NCI-H1092 (cell line): ENCODE results near the gene CRTC3.
A peak's percentile ranks its signal among the peaks of the same experiment; 100 is the strongest.
"Not testable (repeated sequence)": the region's sequence is repeated elsewhere in the genome, so short reads cannot be mapped to it uniquely, and the experiment has no call there.

Experiments
- DNase-seq: peaks from one replicate; lab custom pipeline; 2025; lab: John Stamatoyannopoulos, UW

CRTC3 gene

GRCh38 chr15:90529371-90530249 lies at the start of gene CRTC3:
TSS of gene CRTC3 (plus strand) at chr15:90529923. CDS start at chr15:90530072, 149 bp downstream.
- no peak for DNase-seq

- DNase-seq, result no peak
These were observed 48.7 kb upstream of the CRTC3 start for GRCh38 chr15:90481023-90481422.

- DNase-seq, result peak; percentile 22
These were observed 47.4 kb upstream of the CRTC3 start for GRCh38 chr15:90482124-90483011.

DNA sequence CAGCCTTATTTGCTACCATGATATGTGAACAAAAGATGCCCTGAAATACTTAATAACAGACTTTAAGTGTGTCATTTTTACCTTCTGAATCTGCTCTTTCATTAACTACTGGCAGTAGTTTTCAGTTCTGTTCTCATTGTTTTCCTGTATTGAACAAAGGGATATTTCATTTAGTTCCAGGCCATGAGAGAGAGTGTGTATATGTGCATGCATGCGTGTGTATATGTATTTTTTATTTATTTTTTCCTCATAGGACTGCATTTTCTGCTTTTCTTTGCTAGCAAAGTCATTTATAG lies 46.8 kb upstream of the CRTC3 start:
- no peak for DNase-seq

- no peak for DNase-seq
These were observed 46.1 kb upstream of the CRTC3 start for GRCh38 chr15:90483637-90484036.

DNA sequence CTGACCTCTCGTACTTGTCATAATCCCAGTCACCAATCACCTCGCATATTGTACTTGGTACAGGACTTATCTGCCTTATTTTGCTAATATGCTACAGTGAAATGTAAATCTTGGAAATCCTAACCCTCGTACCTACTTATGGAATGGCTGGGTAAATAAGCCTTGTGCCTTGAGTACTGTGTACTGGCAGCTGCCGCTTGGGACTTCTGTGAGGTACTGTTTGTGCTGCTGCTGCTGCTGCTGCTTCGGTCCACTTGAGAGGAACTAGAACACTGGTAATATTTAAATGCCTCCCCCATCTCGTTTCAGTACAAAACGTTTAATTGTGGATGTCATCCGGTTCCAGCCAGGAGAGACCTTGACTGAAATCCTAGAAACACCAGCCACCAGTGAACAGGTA lies 42.5 kb upstream of the CRTC3 start:
- no peak for DNase-seq

GRCh38 chr15:90489514-90489913 lies 40.2 kb upstream of the CRTC3 start:
- no peak for DNase-seq

DNA sequence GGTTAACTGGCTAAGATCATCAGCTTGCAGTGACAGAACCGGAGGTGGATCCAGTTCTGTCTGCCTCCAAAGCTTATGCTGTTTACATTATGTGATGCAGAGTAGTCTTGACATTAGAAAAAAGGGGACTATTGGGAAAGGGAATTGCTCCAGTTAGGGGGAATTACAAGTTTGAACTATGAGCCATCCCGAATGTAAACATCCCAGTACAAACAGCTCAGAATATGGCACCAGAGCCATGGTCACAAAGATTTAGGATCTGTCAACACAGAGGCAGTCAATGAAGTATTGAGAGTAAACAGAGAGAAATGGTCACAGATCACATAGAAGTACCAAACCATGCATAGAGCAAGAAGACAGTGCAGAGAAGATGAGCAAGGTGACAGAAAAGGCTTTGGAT lies 39.8 kb upstream of the CRTC3 start:
- DNase-seq, result no peak

DNA sequence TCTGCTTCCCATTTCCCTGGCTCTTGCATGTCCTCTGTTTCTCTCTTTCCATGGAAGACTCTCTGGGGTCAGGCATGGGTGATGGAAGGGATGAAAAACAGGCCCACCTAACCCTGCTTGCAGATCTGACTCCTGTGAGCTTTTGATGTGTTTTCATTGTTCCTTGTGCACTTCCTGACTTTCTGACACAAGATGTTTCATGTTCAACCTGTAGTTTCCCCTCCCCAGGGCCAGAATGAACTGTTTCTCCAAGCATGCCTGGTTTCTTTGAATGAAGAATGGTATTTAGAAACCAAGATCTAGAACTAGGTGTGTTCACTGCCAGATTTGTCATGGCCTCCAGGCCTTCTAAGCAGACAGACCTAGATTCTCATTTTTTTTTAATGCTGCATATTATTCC lies 36.1 kb upstream of the CRTC3 start:
- no peak for DNase-seq

GRCh38 chr15:90495067-90495466 lies 34.7 kb upstream of the CRTC3 start:
- DNase-seq, result no peak

GRCh38 chr15:90496791-90497190 lies 32.9 kb upstream of the CRTC3 start:
- no peak for DNase-seq

- no peak for DNase-seq
These were observed 32.3 kb upstream of the CRTC3 start for GRCh38 chr15:90497376-90497775.

GRCh38 chr15:90497912-90498311 lies 31.8 kb upstream of the CRTC3 start:
- no peak for DNase-seq

GRCh38 chr15:90500171-90500570 lies 29.6 kb upstream of the CRTC3 start:
- no peak for DNase-seq

DNA sequence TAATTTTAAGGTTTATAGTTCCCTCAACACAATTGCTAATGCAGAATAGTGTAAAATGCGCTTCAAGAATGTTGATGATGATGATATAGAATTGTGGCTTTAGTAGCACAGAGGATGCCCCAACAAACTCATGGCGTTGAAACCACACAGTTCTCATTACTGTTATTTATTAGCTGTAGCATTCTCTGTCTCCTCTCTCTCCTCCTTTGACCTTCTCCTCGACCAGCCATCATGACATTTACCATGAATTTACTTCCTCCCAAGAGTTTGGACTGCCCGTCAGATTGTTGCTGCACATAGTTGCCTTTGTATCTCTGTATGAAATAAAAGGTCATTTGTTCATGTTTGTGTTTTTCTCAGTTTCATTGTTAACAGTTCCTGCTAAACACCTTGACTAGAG lies 27.8 kb upstream of the CRTC3 start:
- no peak for DNase-seq

DNA sequence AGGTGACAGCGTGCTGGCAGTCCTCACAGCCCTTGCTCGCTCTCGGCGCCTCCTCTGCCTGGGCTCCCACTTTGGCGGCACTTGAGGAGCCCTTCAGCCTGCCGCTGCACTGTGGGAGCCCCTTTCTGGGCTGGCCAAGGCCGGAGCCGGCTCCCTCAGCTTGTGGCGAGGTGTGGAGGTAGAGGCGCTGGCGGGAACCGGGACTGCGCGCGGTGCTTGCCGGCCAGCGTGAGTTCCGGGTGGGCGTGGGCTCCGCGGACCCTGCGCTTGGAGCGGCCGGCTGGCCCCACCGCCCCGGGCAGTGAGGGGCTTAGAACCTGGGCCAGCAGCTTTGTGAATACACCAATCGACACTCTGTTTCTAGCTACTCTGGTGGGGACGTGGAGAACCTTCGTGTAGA lies 18.9 kb upstream of the CRTC3 start:
- not testable (repeated sequence) for DNase-seq

GRCh38 chr15:90511211-90511618 lies 18.5 kb upstream of the CRTC3 start:
- DNase-seq, result not testable (repeated sequence)

- no peak for DNase-seq
These were observed 17.4 kb upstream of the CRTC3 start for GRCh38 chr15:90512276-90512675.

DNA sequence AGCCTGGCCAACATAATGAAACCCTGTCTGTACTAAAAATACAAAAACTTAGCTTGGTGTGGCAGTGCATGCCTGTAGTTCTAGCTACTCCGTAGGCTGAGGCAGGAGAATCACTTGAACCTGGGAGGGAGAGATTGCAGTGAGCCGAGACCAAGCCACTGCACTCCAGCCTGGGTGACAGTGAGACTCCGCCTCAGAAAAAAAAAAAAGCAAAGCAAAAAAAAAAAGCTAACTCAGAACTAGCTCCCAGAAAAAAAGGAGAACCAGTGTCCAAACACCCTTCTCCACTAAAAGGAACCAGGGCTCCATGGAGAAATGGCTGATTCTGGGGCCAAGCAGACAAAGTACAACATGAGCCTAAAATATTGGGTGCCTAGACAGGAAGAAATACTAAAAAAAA lies 16.7 kb upstream of the CRTC3 start:
- DNase-seq, result no peak

DNA sequence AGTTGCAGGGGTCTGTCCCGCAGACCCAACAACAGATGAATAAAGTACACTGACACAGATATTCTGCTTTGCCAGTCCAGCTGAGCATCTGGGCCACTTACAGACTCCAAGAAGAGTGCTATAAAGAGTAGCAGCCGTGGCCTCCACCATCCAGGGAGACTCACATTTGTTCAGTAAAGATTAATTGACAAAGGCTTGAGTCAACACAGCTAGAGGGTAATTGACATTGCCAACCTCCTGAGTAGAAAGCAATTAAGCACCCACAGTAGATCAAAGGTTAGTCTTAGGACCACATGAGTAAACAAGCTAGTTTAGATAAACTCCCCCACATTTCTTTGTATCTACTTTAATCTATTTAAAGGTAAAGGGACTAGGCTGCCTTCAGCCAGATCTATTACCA lies 16.3 kb upstream of the CRTC3 start:
- DNase-seq, result no peak

DNA sequence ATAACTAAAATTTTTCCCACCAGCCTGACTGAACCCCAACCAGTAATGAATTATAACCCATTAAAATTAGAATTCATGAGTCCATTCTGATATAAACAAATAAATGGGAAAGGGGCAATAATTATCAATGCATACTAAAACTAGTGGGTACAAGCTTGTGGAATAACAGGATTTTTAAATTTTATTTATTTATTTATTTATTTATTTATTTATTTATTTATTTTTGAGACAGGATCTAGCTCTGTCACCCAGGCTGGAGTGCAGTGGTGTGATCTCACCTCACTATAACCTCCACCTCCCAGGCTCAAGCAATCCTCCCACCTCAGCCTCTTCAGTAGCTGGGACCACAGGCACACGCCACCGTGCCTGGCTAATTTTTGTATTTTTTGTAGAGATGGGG lies 15.8 kb upstream of the CRTC3 start:
- DNase-seq, result not testable (repeated sequence)

DNA sequence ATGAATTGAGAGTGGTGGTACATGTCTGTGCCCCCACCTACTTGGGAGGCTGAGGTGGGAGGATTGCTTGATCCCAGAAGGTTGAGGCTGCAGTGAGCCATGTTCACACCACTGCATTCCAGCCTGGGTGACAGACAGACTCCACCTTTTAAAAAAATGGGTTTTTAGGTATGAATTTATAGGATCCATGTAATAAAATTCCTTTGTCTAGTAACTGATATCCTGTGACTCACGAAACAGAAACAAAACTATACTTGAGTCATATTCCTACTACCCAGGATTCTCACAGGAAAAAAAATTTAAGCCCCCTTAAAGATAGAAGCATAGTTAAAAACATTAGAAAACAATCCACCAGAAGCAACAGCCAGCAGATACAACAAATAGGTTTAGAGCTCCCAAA lies 10.0 kb upstream of the CRTC3 start:
- no peak for DNase-seq

- no peak for DNase-seq
These were observed 9.4 kb upstream of the CRTC3 start for GRCh38 chr15:90520365-90520764.
